Measurements from ENCODE around the gene FIBIN.
"Not testable (repeated sequence)": the region's sequence is repeated elsewhere in the genome, so short reads cannot be mapped to it uniquely, and the experiment has no call there.

The FIBIN gene

DNA sequence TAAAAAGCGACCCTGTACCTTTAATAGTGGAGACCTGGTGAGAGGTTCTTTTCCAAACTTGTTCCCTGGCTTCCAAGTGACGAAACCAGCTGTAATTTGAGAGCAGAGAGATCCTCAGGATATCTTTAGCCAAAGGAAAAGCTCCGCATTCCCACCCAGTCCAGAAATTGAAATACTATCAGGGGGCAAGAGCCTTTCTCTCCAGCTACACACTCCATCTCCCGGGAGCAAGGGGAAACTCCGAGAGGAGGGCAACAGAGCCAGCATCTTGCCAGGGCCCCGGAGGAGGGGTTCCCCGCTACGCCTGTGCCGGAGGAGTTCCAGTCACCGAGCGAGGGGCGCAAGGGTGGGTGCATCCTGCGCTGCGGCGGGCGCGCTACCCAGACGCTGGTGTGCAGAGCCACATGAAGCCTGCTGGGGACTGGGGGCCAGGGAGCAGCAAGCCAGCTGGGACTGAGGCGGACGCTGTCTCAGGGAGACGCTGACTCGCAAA, at the start of gene FIBIN:
Gene FIBIN (plus strand): TSS at position 148 of the 493 bp plus-strand sequence. CDS start 415 bp downstream, outside the sequence.
- no peak for DNase-seq (ENCODE audit: low read depth, low spot score)
- H3K27ac ChIP-seq = no peak within 1 kb of the TSS

DNA sequence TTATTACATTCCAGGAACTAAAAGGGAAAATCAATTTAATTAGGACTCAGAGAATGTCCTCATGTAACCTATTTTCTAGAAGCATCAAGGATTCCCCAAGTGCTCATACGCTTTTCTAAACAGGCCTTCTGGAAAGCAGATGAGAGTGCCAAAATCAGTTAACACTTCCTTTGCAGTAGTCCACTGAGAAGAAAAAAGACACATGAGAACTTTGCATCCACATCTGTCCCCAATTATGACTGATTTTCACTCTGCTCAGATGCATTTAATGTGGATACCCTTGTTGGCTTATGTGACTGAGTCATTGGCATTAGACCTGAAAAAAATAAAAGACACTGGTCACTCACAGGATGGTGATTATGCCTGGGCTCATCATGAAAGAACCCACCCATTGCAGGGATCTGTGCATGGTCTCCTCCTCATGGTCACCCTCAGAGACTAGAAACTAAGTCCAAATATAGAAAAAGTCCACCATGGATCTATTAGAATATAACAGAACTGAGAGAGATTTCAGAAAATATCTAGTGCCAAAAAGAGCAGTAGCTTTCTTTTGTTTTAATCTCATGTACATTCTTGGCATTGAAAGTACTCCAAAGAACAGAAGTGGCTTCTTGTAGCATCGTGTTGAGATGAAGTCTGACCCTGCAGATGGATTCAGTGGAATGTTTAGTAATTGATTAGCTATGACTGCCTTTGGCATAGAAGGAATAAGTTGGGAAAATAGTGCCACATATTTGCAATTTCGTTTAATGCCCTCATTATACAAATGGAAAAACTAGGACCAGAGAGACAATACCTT, 48.8 kb upstream of the FIBIN start:
- no peak for DNase-seq (ENCODE audit: low read depth, low spot score)
- no peak overlapping the region for H3K27ac ChIP-seq

GRCh38 chr11:26946257-26946716, 47.6 kb upstream of the FIBIN start:
- DNase-seq (ENCODE audit: low read depth, low spot score) = no peak

GRCh38 chr11:26947379-26947844, 46.5 kb upstream of the FIBIN start:
- peak overlapping the region; percentile 89 for H3K27ac ChIP-seq
- peak; percentile 80 for DNase-seq (ENCODE audit: low read depth, low spot score)

More at GRCh38 chr11:26946257-26946716, 47.6 kb upstream of the FIBIN start:
- H3K27ac ChIP-seq = peak overlapping the region; percentile 89

GRCh38 chr11:26947904-26948639, 45.8 kb upstream of the FIBIN start:
- no peak for DNase-seq (ENCODE audit: low read depth, low spot score)
- H3K27ac ChIP-seq = peak overlapping the region; percentile 89

DNA sequence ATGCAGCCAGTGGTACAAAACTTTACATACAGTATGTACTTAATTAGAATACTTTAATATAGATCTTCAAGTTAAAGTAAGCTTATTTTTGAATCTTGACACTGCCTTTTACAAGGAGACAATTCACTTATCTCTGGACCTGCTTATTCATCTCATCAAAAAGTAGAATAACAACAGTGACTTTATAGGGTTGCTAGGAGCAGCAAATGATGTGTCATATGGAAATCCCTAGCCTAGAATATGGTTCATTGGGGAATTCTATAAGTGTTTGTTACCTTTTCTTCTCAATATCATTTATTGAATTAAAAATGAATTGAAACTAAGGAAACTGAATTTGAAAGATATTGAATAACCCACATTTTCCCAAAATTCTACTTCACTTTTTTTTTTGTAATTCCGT, 45.0 kb upstream of the FIBIN start:
- DNase-seq (ENCODE audit: low read depth, low spot score) = no peak
- peak overlapping the region; percentile 89 for H3K27ac ChIP-seq

- no peak for DNase-seq (ENCODE audit: low read depth, low spot score)
- H3K27ac ChIP-seq = no peak overlapping the region
Observed at GRCh38 chr11:26949846-26950245, 44.1 kb upstream of the FIBIN start.

DNA sequence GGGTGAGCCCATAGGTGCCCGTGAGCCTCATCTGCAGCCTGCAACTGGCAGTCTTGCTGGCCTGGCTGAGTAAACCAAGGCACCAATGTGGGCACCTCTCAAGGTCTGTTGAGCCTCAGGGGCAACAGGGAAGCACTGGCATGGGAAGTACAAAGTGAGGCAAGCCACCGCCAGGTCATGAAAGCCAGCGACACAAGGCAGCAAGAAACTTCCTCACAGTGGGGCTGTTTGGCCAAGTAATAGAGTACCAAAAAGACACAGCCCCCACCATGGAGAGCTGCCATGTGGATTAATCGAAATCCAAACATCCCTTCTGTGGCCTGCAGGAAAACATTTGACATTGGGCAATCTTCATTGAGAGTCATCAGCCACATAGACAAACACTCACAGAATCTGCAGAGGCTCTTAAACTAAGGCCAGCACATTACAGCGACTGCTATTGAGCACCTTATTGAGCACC, 43.6 kb upstream of the FIBIN start:
- DNase-seq (ENCODE audit: low read depth, low spot score) = no peak
- H3K27ac ChIP-seq = no peak overlapping the region

DNA sequence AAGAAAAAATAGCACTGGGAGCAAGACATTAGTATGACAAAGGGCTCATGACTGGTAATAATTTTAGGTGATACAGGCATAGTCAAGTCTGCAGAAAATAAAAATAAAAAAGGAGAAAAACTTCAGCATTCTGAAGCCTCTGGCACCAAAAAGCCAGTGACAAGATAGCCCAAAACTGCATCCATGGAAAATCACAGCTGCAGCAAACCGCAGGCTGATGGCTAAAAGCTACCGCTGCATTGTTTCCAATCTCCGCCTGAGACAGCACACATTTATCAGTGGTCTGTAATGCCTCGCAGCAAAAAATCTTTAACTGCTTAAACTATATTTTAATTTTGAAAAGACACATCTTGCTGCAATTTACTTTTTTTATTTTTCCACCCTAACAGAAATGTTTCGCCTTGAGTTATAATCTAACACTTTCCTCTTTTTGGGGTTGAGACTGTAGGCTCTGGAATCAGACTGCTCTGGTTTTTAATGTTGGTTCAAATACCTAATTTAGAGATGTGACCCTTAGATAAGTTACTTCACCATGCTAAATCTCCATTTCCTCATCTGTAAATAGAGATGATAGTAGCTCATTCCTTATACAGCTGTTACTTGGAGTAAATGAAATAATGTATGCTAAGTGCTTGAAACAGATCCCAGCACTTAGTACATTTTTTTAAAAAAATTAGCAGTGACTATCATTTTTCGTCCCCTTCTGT, 42.0 kb upstream of the FIBIN start:
- H3K27ac ChIP-seq = no peak overlapping the region
- DNase-seq (ENCODE audit: low read depth, low spot score) = no peak

GRCh38 chr11:26953770-26954392, 40.0 kb upstream of the FIBIN start:
- no peak for DNase-seq (ENCODE audit: low read depth, low spot score)
- no peak overlapping the region for H3K27ac ChIP-seq

GRCh38 chr11:26958005-26958701, 35.8 kb upstream of the FIBIN start:
- no peak for DNase-seq (ENCODE audit: low read depth, low spot score)
- H3K27ac ChIP-seq = no peak overlapping the region

- H3K27ac ChIP-seq = no peak overlapping the region
- no peak for DNase-seq (ENCODE audit: low read depth, low spot score)
Observed at GRCh38 chr11:26958702-26959049, 35.2 kb upstream of the FIBIN start.

GRCh38 chr11:26960281-26960680, 33.6 kb upstream of the FIBIN start:
- H3K27ac ChIP-seq = peak overlapping the region; percentile 54
- peak; percentile 89 for DNase-seq (ENCODE audit: low read depth, low spot score)

DNA sequence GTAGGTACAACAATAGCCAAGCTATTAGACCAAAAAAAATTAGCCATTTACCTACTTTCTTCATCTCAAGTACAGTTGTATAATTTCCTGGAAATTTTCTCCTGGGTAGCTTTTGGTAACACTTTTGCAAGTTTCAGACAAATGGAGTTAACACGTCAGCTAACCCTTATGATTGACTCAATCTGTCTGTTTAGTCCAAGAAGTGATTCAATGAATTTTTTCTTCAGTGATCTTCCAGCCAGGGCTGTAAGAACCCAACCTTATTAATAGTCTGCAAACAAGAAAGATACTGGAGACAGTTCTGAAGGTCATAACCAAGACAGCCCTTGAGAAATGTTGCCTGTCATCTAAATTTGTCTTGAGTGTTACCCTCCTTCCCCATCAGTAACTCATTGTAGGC, 30.1 kb upstream of the FIBIN start:
- DNase-seq (ENCODE audit: low read depth, low spot score) = no peak
- H3K27ac ChIP-seq = no peak overlapping the region

- no peak overlapping the region for H3K27ac ChIP-seq
- DNase-seq (ENCODE audit: low read depth, low spot score) = no peak
Observed at GRCh38 chr11:26964339-26964738, 29.6 kb upstream of the FIBIN start.

- DNase-seq (ENCODE audit: low read depth, low spot score); H3K27ac ChIP-seq: not testable (repeated sequence)
Observed at GRCh38 chr11:26964847-26965485, 28.9 kb upstream of the FIBIN start.

- H3K27ac ChIP-seq = peak overlapping the region; percentile 35
- DNase-seq (ENCODE audit: low read depth, low spot score) = no peak
Observed at GRCh38 chr11:26971961-26972360, 22.0 kb upstream of the FIBIN start.

DNA sequence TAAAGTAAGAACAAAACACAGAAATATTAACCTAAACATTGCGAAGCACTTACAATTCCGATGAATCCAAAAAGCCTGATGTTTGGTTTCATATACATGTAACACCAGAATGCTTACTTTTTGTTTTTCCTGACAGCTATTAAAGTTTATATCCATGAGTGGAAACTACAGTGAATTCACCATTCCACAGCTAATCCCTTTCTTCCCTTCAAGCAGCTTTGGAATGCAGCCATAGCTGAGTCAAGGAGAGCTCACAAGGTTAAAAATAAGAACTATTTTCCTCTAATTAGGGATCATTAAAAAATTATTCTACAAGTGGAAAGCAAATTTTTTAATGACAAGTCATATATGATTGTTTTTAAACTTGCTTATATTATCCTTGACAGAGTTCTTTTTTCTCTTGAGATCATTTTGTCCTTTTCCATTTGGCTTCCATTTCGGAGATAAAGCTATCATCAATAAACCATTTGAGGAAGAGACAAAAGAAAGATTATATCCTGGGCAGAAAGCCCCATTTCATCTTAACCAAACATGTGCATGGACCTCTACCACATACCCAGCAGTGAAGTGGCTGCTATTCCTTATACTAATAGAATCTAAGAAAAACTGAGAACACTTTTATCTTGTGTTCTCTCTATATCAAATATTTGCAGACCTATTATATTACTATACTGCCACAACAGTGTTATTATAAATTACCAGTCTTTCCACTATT, 19.7 kb upstream of the FIBIN start:
- DNase-seq (ENCODE audit: low read depth, low spot score) = no peak
- H3K27ac ChIP-seq = no peak overlapping the region
